Mesenchymal stem cell (in vitro differentiated cells and primary cell): ENCODE data around the gene MAN1C1.
A peak's percentile ranks its signal among the peaks of the same experiment; 100 is the strongest.

Source experiments
- DNase-seq: peaks from one replicate; pipeline ENCODE4 v3.0.0-alpha.2; 2013
- H2AFZ ChIP-seq: one replicate; pipeline ENCODE4 v1.6.1; 2013; ENCODE audit warnings: low read depth, mild to moderate bottlenecking, control low read depth, inconsistent platforms, low read length, moderate library complexity
- H2AK5ac ChIP-seq: 2 replicates; pipeline ENCODE4 v1.6.1; 2013; ENCODE audit warnings: low read length, moderate library complexity, mild to moderate bottlenecking, inconsistent platforms; ENCODE audit not compliant: severe bottlenecking
- H2BK120ac ChIP-seq: one replicate; pipeline ENCODE4 v1.6.1; 2013; ENCODE audit warnings: low read depth, mild to moderate bottlenecking, inconsistent platforms, low read length, moderate library complexity
- H2BK12ac ChIP-seq, 2 experiments: one replicate each; pipeline ENCODE4 v1.6.1; 2013; ENCODE audit warnings: inconsistent platforms in 2 of 2, low read length in 2 of 2, mild to moderate bottlenecking in 2 of 2, moderate library complexity in 2 of 2, control low read depth in 1 of 2
- H2BK15ac ChIP-seq: one replicate; pipeline ENCODE4 v1.6.1; 2013; ENCODE audit warnings: mild to moderate bottlenecking, low read depth, inconsistent platforms; ENCODE audit not compliant: poor library complexity, severe bottlenecking
- H2BK5ac ChIP-seq: 2 replicates; pipeline ENCODE4 v1.6.1; 2013; ENCODE audit warnings: low read depth, mild to moderate bottlenecking, low read length, control low read depth, inconsistent platforms; ENCODE audit not compliant: poor library complexity, severe bottlenecking
- H3K14ac ChIP-seq, 2 experiments: one replicate each; pipeline ENCODE4 v1.6.1; 2013; ENCODE audit warnings: inconsistent platforms in 2 of 2, low read length in 2 of 2, control low read depth in 1 of 2, mild to moderate bottlenecking in 1 of 2, moderate library complexity in 1 of 2
- H3K18ac ChIP-seq, 2 experiments: one replicate each; pipeline ENCODE4 v1.6.1; 2013; ENCODE audit warnings: inconsistent platforms in 2 of 2, low read length in 2 of 2, control low read depth in 1 of 2, low read depth in 1 of 2, mild to moderate bottlenecking in 1 of 2
- H3K23ac ChIP-seq, 2 experiments: one replicate each; pipeline ENCODE4 v1.6.1; 2013; ENCODE audit warnings: inconsistent platforms in 2 of 2, low read length in 2 of 2, mild to moderate bottlenecking in 2 of 2, moderate library complexity in 2 of 2, control low read depth in 1 of 2
- H3K27ac ChIP-seq: 2 replicates; pipeline ENCODE4 v1.5.1; 2013; ENCODE audit warnings: mild to moderate bottlenecking, moderate library complexity, low read length, control low read depth, inconsistent platforms; ENCODE audit not compliant: poor library complexity, severe bottlenecking
- H3K27me3 ChIP-seq, 2 experiments: 2 replicates each; pipeline versions ENCODE4 v1.6.1 to v1.7.0; 2013; ENCODE audit warnings: low read length in 2 of 2, mild to moderate bottlenecking in 2 of 2, moderate library complexity in 2 of 2, control low read depth in 1 of 2, inconsistent platforms in 1 of 2; ENCODE audit not compliant: control insufficient read depth in 1 of 2, insufficient read depth in 1 of 2
- H3K36me3 ChIP-seq, 2 experiments: 2 replicates each; pipeline versions ENCODE4 v1.6.1 to v1.7.0; 2013; ENCODE audit warnings: low read length in 2 of 2, control low read depth in 1 of 2, inconsistent platforms in 1 of 2, low read depth in 1 of 2, mild to moderate bottlenecking in 1 of 2; ENCODE audit not compliant: insufficient read depth in 2 of 2, control insufficient read depth in 1 of 2
- H3K4ac ChIP-seq, 2 experiments: one replicate each; pipeline ENCODE4 v1.6.1; 2013; ENCODE audit warnings: inconsistent platforms in 2 of 2, low read length in 2 of 2, mild to moderate bottlenecking in 2 of 2, moderate library complexity in 2 of 2, control low read depth in 1 of 2, low read depth in 1 of 2
- H3K4me1 ChIP-seq: 2 replicates; pipeline ENCODE4 v1.6.1; 2013; ENCODE audit warnings: low read depth, low read length, control low read depth; ENCODE audit not compliant: control insufficient read depth, insufficient read depth
- H3K4me2 ChIP-seq: 2 replicates; pipeline ENCODE4 v1.6.1; 2013; ENCODE audit warnings: low read length, mild to moderate bottlenecking, inconsistent platforms; ENCODE audit not compliant: poor library complexity, severe bottlenecking
- H3K4me3 ChIP-seq, 2 experiments: 2 replicates each; pipeline versions ENCODE4 v1.5.1 to v1.7.0; 2013; ENCODE audit warnings: low read length in 2 of 2, mild to moderate bottlenecking in 2 of 2, control low read depth in 1 of 2, low read depth in 1 of 2; ENCODE audit not compliant: insufficient read depth in 1 of 2
- H3K79me1 ChIP-seq: replicated peaks from 2 replicates; pipeline ENCODE4 v1.6.1; 2013; ENCODE audit warnings: mild to moderate bottlenecking, control low read depth, low read length, inconsistent platforms; ENCODE audit not compliant: poor library complexity, severe bottlenecking
- H3K9ac ChIP-seq: 2 replicates; pipeline ENCODE4 v1.7.0; 2013; ENCODE audit warnings: mild to moderate bottlenecking, low read length, moderate library complexity
- H3K9me3 ChIP-seq: 2 replicates; pipeline ENCODE4 v1.7.0; 2013; ENCODE audit warnings: mild to moderate bottlenecking, low read length; ENCODE audit not compliant: control insufficient read depth
- H4K8ac ChIP-seq: one replicate; pipeline ENCODE4 v1.6.1; 2013; ENCODE audit warnings: inconsistent platforms, mild to moderate bottlenecking, low read length, moderate library complexity
- H4K91ac ChIP-seq: one replicate; pipeline ENCODE4 v1.6.1; 2013; ENCODE audit warnings: mild to moderate bottlenecking, low read length, inconsistent platforms
- WGBS: methylation state at CpG from one replicate; pipeline ENCODE4 v1.1.7; 2013; ENCODE audit warnings: mixed read lengths; 5-methylcytosine and 5-hydroxymethylcytosine counted together

MAN1C1 gene

DNA sequence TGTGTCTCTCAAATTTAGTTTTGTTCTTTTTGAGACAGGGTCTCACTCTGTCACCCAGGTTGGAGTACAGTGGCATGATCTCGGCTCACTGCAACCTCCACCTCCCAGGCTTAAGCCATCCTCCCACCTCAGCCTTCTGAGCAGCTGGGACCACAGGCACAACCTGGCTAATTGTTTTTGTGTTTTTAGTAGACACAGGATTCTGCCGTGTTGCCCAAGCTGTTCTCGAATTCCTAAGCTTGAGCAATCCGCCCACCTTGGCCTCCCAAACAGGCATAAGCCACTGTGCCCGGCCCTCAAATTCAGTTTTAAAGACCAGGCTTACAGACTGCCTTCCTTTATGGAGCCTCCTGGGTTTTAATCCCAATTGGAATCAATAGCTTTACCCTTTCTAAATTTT is 99.7 kb downstream of the MAN1C1 start:
- Histone ChIP-seq H2AK5ac (no peak overlapping the region), H2BK5ac (no peak overlapping the region), H2BK12ac (no peak overlapping the region), H3K9ac (no peak overlapping the region), H3K4me2 (no peak overlapping the region), H3K27me3 (peaks cover 0 to 3% of the 10 kb centered on the region in 2 experiments), H3K23ac (no peak overlapping the region), H3K4ac (no peak overlapping the region), H3K4me3 (peak overlapping the region in 1 of 2 experiments; percentile 28), H3K27ac (no peak overlapping the region), H2BK15ac (no peak overlapping the region), H3K4me1 (peaks cover 2% of the 10 kb centered on the region), H3K14ac (no peak overlapping the region), H3K9me3 (no peaks in the 10 kb centered on the region), H3K36me3 (no peaks in the 10 kb centered on the region), H3K18ac (no peak overlapping the region), H2BK120ac (no peak overlapping the region), H4K91ac (no peak overlapping the region), H3K79me1 (no peaks in the 10 kb centered on the region), H2AFZ (no peak overlapping the region), H4K8ac (no peak overlapping the region)
- WGBS: 91% methylated on average over 5 of the region's 5 CpGs
- no peak for DNase-seq

DNA sequence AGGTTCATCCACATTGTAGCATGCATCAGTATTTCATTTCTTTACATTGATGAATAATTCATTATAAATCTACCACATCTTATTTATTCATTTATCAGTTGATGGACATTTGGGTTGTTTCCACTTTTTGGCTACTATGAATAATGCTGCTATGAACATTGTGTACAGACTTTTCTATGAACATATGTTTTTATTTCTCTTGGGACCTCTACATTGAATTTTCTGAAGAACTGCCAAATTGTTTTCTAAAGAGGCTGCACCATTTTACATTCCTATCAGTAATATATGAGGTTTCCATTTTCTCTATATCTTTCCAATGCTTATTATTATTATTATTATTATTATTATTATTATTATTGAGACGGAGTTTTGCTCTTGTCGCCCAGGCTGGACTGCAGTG is 102.1 kb downstream of the MAN1C1 start:
- Histone ChIP-seq H3K4me2 (no peak overlapping the region), H4K8ac (no peak overlapping the region), H3K14ac (no peak overlapping the region), H3K4ac (no peak overlapping the region), H4K91ac (no peak overlapping the region), H2BK120ac (no peak overlapping the region), H3K9me3 (no peaks in the 10 kb centered on the region), H3K23ac (no peak overlapping the region), H2BK15ac (no peak overlapping the region), H3K36me3 (no peaks in the 10 kb centered on the region), H2BK5ac (no peak overlapping the region), H2AK5ac (no peak overlapping the region), H2AFZ (no peak overlapping the region), H3K4me1 (no peaks in the 10 kb centered on the region), H3K18ac (no peak overlapping the region), H2BK12ac (no peak overlapping the region), H3K9ac (no peak overlapping the region), H3K4me3 (no peak overlapping the region), H3K27me3 (peaks cover 0 to 16% of the 10 kb centered on the region in 2 experiments), H3K79me1 (no peaks in the 10 kb centered on the region), H3K27ac (no peak overlapping the region)
- 96% methylated on average over 2 of the region's 2 CpGs for WGBS
- no peak for DNase-seq

DNA sequence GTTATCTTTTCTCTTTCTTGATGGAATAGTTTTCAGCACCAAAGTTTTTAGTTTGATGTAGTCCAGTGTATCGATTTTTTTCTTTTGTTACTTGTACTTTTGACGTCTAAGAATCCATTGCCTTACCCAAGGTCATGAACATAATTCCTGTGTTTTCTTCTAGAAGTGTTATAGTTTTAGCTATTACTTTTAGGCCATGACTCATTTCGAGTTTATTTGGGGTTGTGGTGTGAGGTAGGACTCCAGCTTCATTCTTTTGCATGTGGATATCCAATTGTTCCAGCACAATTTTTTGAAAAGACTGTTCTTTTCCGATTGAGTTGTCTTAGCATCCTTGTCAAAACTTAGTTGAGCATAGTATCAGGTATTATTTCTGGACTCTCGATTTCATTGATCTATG is 104.0 kb downstream of the MAN1C1 start:
- H4K91ac ChIP-seq: no peak overlapping the region
- no peak overlapping the region for H3K18ac ChIP-seq
- H2BK15ac ChIP-seq: no peak overlapping the region
- H3K23ac ChIP-seq: no peak overlapping the region
- no peak overlapping the region for H3K4me3 ChIP-seq
- no peak overlapping the region for H2AFZ ChIP-seq
- H3K4me2 ChIP-seq: no peak overlapping the region
- H3K79me1 ChIP-seq: no peaks in the 10 kb centered on the region
- no peak overlapping the region for H3K4ac ChIP-seq
- no peaks in the 10 kb centered on the region for H3K4me1 ChIP-seq
- no peak overlapping the region for H3K14ac ChIP-seq
- H4K8ac ChIP-seq: no peak overlapping the region
- H3K9me3 ChIP-seq: no peaks in the 10 kb centered on the region
- no peak overlapping the region for H2AK5ac ChIP-seq
- no peak overlapping the region for H3K9ac ChIP-seq
- no peak for DNase-seq
- no peak overlapping the region for H3K27ac ChIP-seq
- H2BK12ac ChIP-seq: no peak overlapping the region
- H2BK120ac ChIP-seq: no peak overlapping the region
- no peak overlapping the region for H2BK5ac ChIP-seq
- H3K36me3 ChIP-seq: no peaks in the 10 kb centered on the region
- WGBS: 74% methylated on average over 2 of the region's 5 CpGs
- peaks cover 0 to 26% of the 10 kb centered on the region in 2 experiments for H3K27me3 ChIP-seq

DNA sequence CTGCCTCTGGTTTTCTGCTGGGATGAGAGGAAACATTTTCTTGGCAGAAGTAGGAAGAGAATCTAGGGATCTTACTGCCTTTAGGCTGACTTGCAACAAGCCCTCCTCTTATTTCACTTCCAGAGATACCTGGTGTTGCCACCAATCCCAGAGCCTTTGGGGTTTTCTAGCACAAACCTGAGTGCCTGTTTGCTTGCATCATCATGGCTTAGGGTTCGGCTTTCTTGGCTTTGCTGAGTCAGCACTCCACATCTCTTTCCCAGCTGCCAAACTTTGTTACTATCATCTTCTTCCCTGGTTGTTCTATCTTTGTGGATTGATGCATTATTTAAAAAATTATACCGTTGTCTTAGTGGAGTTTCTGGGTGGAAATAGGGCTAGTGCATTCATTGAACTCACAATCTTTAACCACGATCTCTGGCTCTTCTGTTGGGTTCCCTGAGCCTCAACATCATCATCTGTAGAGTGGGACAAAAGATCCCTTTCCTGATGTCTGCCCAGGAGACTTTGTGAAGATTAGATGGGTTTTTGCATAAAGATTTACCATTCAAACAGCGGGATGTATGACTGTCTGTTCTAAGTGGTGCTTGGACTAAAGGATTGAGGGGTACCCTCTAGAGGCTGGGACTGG is 106.8 kb downstream of the MAN1C1 start:
- no peak overlapping the region for H2BK120ac ChIP-seq
- no peak overlapping the region for H2BK5ac ChIP-seq
- no peak overlapping the region for H4K8ac ChIP-seq
- no peak overlapping the region for H2BK15ac ChIP-seq
- no peak overlapping the region for H2AFZ ChIP-seq
- no peak overlapping the region for H2BK12ac ChIP-seq
- no peaks in the 10 kb centered on the region for H3K79me1 ChIP-seq
- H3K27ac ChIP-seq: no peak overlapping the region
- no peak for DNase-seq
- no peaks in the 10 kb centered on the region for H3K9me3 ChIP-seq
- H3K23ac ChIP-seq: no peak overlapping the region
- H3K14ac ChIP-seq: no peak overlapping the region
- no peak overlapping the region for H2AK5ac ChIP-seq
- H3K4ac ChIP-seq: no peak overlapping the region
- peaks cover 0 to 33% of the 10 kb centered on the region in 2 experiments for H3K27me3 ChIP-seq
- H3K4me3 ChIP-seq: no peak overlapping the region
- H3K9ac ChIP-seq: no peak overlapping the region
- H4K91ac ChIP-seq: no peak overlapping the region
- H3K36me3 ChIP-seq: no peaks in the 10 kb centered on the region
- H3K18ac ChIP-seq: no peak overlapping the region
- 96% methylated on average over 4 of the region's 4 CpGs for WGBS
- peaks cover 9% of the 10 kb centered on the region for H3K4me1 ChIP-seq
- H3K4me2 ChIP-seq: no peak overlapping the region
